Fibroblast of villous mesenchyme (primary cell): ENCODE measurements around the gene ANXA8L1. TPM values are rescaled to one million over a fixed set of nuclear protein-coding genes. Genes with fewer than 3 reads are reported as not detected.
"Not testable (repeated sequence)": the region's sequence is repeated elsewhere in the genome, so short reads cannot be mapped to it uniquely, and the experiment has no call there.

ENCODE experiments used
- DNase-seq: peaks from one replicate; pipeline ENCODE4 v3.0.0-alpha.2; 2010; ENCODE audit warnings: low read depth
- H3K4me3 ChIP-seq: 2 replicates; pipeline ENCODE4 v1.5.1; 2011; ENCODE audit warnings: low read depth, mild to moderate bottlenecking, low read length
- total RNA-seq: library from RNA; depleted of rRNA; stranded (reverse); fragments of >200 nt; gene quantifications from 2 replicates; pipeline ENCODE4 v1.2.3, GENCODE V29; 2012

ANXA8L1 gene
- total RNA-seq, 1 donor: 4.3 TPM

DNA sequence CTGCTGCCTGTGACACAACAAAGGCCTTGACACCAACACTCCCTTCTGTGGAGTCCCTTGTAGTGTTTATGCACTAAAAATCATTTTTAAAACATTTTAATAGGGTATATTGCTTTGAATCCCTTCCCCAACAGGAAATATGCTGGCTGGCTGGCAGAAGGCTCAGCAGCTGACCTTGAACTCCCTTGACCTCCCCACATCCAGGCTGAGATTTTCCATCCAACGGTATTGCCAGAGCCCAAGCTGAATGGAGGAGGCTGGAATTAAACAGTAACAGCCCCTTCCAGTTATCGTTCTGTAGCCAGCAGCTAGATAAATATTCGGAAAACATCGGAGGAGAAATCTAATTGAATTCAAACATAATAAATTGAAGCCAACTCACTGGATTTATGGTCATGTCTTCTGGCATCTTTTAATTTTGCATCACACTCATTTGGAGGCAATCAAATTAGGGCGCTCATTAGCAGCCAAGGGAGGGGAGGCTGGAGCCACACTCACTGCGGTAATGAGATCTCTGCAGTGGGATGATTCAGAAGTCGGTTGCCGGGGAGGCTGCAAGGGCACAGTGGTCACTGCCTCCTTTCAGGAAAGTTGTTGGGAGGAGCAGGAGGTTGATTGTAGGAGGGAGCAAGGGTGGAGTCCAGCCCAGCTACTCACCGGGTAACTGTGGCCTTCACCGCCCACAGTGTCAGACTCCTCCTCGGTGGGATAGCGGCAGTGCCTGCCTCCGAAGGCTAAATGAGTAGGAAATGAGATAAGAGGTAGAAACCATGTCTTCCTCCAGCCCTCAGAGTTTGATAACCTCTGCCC is 44.2 kb downstream of the ANXA8L1 start:
- not testable (repeated sequence) for H3K4me3 ChIP-seq, DNase-seq

DNA sequence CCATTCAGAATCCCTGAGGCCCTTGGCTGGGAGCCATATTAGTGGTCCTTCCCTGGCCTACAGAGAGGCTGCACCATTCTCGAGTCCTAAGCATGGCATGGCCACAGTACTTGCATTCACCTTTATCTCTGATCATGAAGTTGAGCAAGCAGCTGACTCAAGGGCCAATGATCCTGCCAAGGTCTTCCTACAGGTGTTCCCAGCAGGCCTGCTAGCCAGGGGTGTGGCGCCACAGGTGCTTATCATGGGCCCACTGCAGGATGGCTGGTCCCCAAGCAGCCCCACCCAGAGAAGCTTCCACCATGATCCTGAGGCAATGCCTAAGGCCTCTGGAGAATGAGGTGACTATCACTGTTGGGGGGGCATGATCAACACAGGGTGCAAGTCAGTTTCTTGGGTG is 48.0 kb downstream of the ANXA8L1 start:
- not testable (repeated sequence) for DNase-seq, H3K4me3 ChIP-seq

DNA sequence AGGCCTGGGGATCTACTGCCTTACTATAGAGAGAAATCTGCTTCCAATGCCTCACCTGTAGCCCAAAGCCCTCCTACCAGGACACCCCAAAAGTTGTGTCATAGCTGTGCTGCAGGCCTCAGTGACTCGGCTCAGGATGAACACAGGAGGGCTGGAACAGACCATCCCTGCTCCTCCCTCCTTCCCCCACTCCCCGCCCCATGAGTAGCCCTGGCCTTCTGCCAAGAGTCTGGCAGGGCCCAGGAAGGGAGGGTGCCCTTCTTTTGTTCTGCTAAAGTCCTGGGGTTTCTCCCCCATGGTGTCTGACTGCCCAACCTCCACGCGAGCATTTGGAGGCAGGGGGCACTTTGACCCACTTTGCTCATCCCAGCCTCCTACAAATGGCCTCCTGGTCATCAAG is 65.4 kb downstream of the ANXA8L1 start:
- not testable (repeated sequence) for DNase-seq, H3K4me3 ChIP-seq

Other genes with a start within 250 kb of the ANXA8L1 start
- not detected in 2 replicates for gene ANTXRL, start 88.8 kb upstream of the ANXA8L1 start, total RNA-seq
- gene NPY4R, start 90.2 kb downstream of the ANXA8L1 start, total RNA-seq: under 0.01 TPM in 1 of 2 replicates, not detected in the other
- gene GPRIN2, start 180.9 kb downstream of the ANXA8L1 start, total RNA-seq: not detected in 2 replicates
- gene SYT15, start 203.4 kb downstream of the ANXA8L1 start, total RNA-seq: under 0.01 and 0.64 TPM in 2 replicates